NT2/D1 (cell line): ENCODE data around the gene GCN1.

Experiments used
- DNase-seq: peaks from one replicate; pipeline ENCODE4 v3.0.0-alpha.2; 2011; ENCODE audit warnings: low read depth, low spot score
- H3K27me3 ChIP-seq: 2 replicates; pipeline ENCODE4 v1.6.0; 2011; ENCODE audit warnings: mild to moderate bottlenecking; ENCODE audit not compliant: insufficient read length, insufficient read depth
- H3K36me3 ChIP-seq: 2 replicates; pipeline ENCODE4 v1.6.1; 2011; ENCODE audit warnings: mild to moderate bottlenecking, low read length, mixed read lengths; ENCODE audit not compliant: insufficient read depth, insufficient read length
- H3K4me1 ChIP-seq: 2 replicates; pipeline ENCODE4 v1.5.1; 2011; ENCODE audit not compliant: insufficient read depth, insufficient read length
- H3K4me3 ChIP-seq: 2 replicates; pipeline ENCODE4 v1.5.1; 2011; ENCODE audit warnings: low read depth; ENCODE audit not compliant: insufficient read length
- H3K9ac ChIP-seq: 2 replicates; pipeline ENCODE4 v1.6.0; 2011; ENCODE audit warnings: low read depth; ENCODE audit not compliant: insufficient read length
- H3K9me3 ChIP-seq: 2 replicates; pipeline ENCODE4 v1.5.1; 2011; ENCODE audit warnings: mild to moderate bottlenecking, low read length; ENCODE audit not compliant: insufficient read depth
- SUZ12 ChIP-seq: IDR thresholded peaks from 2 replicates; pipeline ENCODE4 v1.6.1; 2011; ENCODE audit not compliant: insufficient read length, insufficient read depth; ENCODE audit errors: extremely low read depth
- YY1 ChIP-seq: IDR thresholded peaks from 2 replicates; pipeline ENCODE4 v1.6.1; 2011; ENCODE audit not compliant: insufficient read length, insufficient read depth
- ZNF274 ChIP-seq: IDR thresholded peaks from 2 replicates; pipeline ENCODE4 v1.6.1; 2011; ENCODE audit warnings: mild to moderate bottlenecking, low read depth, low read length

The GCN1 gene

GRCh38 chr12:120164293-120164692 is 30.2 kb downstream of the GCN1 start:
- no peak for DNase-seq
- Histone ChIP-seq H3K9me3 (no peaks in the 10 kb centered on the region), H3K27me3 (no peaks in the 10 kb centered on the region), H3K36me3 (peaks cover 86% of the 10 kb centered on the region), H3K4me3 (no peak overlapping the region), H3K4me1 (no peaks in the 10 kb centered on the region), H3K9ac (no peak overlapping the region)
- TF ChIP-seq YY1: no peak
- TF ChIP-seq ZNF274: no peak
- no peak for TF ChIP-seq SUZ12

DNA sequence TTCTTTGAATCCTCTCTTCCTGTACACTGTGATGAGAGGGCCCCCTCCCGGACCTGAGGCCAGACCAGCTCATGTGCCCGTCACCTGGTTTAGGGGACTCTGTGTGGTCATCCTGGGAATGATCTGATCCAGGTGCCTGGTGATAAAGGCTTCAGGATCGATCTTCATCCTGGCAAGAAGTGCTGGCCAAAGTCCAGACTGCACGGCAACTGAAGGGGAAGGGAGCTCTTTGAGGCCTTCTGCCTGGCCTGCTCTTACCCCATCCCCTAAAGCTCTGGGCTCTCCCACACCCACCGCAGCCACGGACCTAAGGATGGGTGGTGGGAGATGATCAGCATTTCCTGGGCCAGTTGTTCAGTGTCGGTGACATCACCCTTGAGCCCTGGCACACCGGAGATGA is 31.8 kb downstream of the GCN1 start:
- Histone ChIP-seq H3K9ac (no peak overlapping the region), H3K9me3 (no peaks in the 10 kb centered on the region), H3K27me3 (no peaks in the 10 kb centered on the region), H3K4me3 (no peak overlapping the region), H3K36me3 (peaks cover 87% of the 10 kb centered on the region), H3K4me1 (no peaks in the 10 kb centered on the region)
- no peak for DNase-seq
- TF ChIP-seq YY1: no peak
- TF ChIP-seq ZNF274: no peak
- no peak for TF ChIP-seq SUZ12

GRCh38 chr12:120161852-120162251 is 32.7 kb downstream of the GCN1 start:
- Histone ChIP-seq H3K9me3 (no peaks in the 10 kb centered on the region), H3K4me1 (no peaks in the 10 kb centered on the region), H3K4me3 (no peak overlapping the region), H3K27me3 (no peaks in the 10 kb centered on the region), H3K36me3 (peaks cover 87% of the 10 kb centered on the region), H3K9ac (no peak overlapping the region)
- no peak for DNase-seq
- TF ChIP-seq YY1 (no peak), ZNF274 (no peak), SUZ12 (no peak)

GRCh38 chr12:120159509-120160237 is 34.8 kb downstream of the GCN1 start:
- H3K36me3 ChIP-seq: peaks cover 98% of the 10 kb centered on the region
- no peak for DNase-seq
- no peak for TF ChIP-seq ZNF274
- no peak for TF ChIP-seq SUZ12
- TF ChIP-seq YY1: no peak
- H3K9ac ChIP-seq: no peak overlapping the region
- no peaks in the 10 kb centered on the region for H3K4me1 ChIP-seq
- H3K4me3 ChIP-seq: no peak overlapping the region
- H3K27me3 ChIP-seq: no peaks in the 10 kb centered on the region
- no peaks in the 10 kb centered on the region for H3K9me3 ChIP-seq

GRCh38 chr12:120158351-120158750 is 36.2 kb downstream of the GCN1 start:
- TF ChIP-seq ZNF274 (no peak), SUZ12 (no peak), YY1 (no peak)
- no peaks in the 10 kb centered on the region for H3K27me3 ChIP-seq
- H3K9ac ChIP-seq: no peak overlapping the region
- DNase-seq: no peak
- peaks cover 98% of the 10 kb centered on the region for H3K36me3 ChIP-seq
- H3K4me1 ChIP-seq: no peaks in the 10 kb centered on the region
- no peak overlapping the region for H3K4me3 ChIP-seq
- H3K9me3 ChIP-seq: no peaks in the 10 kb centered on the region

DNA sequence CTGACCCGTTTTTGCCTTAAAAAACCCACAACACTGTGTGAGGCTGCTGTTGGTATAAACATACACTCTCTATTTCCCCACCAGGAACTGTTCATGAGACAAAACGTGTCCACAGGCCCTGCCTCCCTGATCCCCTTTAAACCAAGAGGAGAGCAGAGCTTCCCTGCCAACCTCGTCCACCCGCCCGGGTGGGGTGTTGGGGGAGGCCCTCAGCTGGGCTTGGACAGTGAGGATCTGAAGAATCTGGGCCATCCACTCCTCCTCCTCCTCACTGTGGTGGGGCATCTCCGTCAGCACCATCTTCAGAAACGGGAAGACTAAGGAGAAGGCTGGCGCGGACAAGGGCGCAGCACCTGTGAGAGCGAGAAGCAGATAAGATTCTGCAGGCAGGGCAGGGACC is 36.8 kb downstream of the GCN1 start:
- Histone ChIP-seq H3K4me1 (no peaks in the 10 kb centered on the region), H3K9me3 (no peaks in the 10 kb centered on the region), H3K9ac (no peak overlapping the region), H3K27me3 (no peaks in the 10 kb centered on the region), H3K4me3 (no peak overlapping the region), H3K36me3 (peaks cover 98% of the 10 kb centered on the region)
- TF ChIP-seq ZNF274 (no peak), YY1 (no peak)
- DNase-seq: no peak

GRCh38 chr12:120156315-120157259 is 37.9 kb downstream of the GCN1 start:
- no peak overlapping the region for H3K9ac ChIP-seq
- H3K27me3 ChIP-seq: no peaks in the 10 kb centered on the region
- no peaks in the 10 kb centered on the region for H3K9me3 ChIP-seq
- no peak overlapping the region for H3K4me3 ChIP-seq
- H3K4me1 ChIP-seq: no peaks in the 10 kb centered on the region
- H3K36me3 ChIP-seq: peaks cover 95% of the 10 kb centered on the region
- TF ChIP-seq YY1: no peak
- no peak for TF ChIP-seq SUZ12
- no peak for TF ChIP-seq ZNF274
- DNase-seq: no peak
